B cell (primary cell): ENCODE results near the gene ANTXR1. TPM values are rescaled to one million over a fixed set of nuclear protein-coding genes. Genes with fewer than 3 reads are reported as not detected.

ENCODE experiments used
- ATAC-seq: fragments of 200-7000 bp; cut with Tn5 transposase; one replicate; pipeline ENCODE4 v1.10.0; 2021; ENCODE audit warnings: low read depth, mild to moderate bottlenecking, moderate number of reproducible peaks, moderate library complexity
- CTCF ChIA-PET: fragments of 350-600 bp; sonication (Branson Sonifier 250); formaldehyde crosslinking; loops from one replicate; lab custom pipeline; 2021; ENCODE audit warnings: antibody characterized with exemption, inconsistent platforms; lab: Charles Lee
- POLR2A ChIA-PET: fragments of 350-600 bp; sonication (Branson Sonifier 250); formaldehyde crosslinking; loops from one replicate; lab custom pipeline; 2021; ENCODE audit warnings: antibody characterized with exemption; lab: Charles Lee
- DNase-seq: peaks from one replicate; pipeline ENCODE4 v3.0.0; 2013
- H2AFZ ChIP-seq: 2 replicates; pipeline ENCODE4 v1.6.1; 2012; ENCODE audit warnings: mild to moderate bottlenecking, low read depth, low read length; ENCODE audit not compliant: insufficient read depth, poor library complexity, severe bottlenecking
- H3K27ac ChIP-seq, 2 donors: 1 replicate in 1 of 2; 2 replicates in 1 of 2; pipeline ENCODE4 v1.5.1; 2012 to 2013; ENCODE audit warnings: low read length in 2 of 2, mild to moderate bottlenecking in 2 of 2, moderate library complexity in 1 of 2
- H3K27me3 ChIP-seq, 4 experiments: fragments of 200-600 bp in 1 of 4; sonication (generic) in 1 of 4; replicated peaks in 1 of 4; 1 replicate in 2 of 4; 2 replicates in 2 of 4; pipeline versions ENCODE4 v1.6.1 to v1.7.0; 2013 to 2016; ENCODE audit warnings: low read length in 3 of 4, mild to moderate bottlenecking in 2 of 4, mixed read lengths in 1 of 4, moderate library complexity in 1 of 4; ENCODE audit not compliant: insufficient read depth in 4 of 4, control insufficient read depth in 3 of 4; ENCODE audit errors: control extremely low read depth in 1 of 4
- H3K36me3 ChIP-seq, 2 experiments: replicated peaks in 1 of 2; 1 replicate in 1 of 2; 2 replicates in 1 of 2; pipeline versions ENCODE4 v1.6.1 to v1.7.1; 2013; ENCODE audit warnings: low read length in 1 of 2; ENCODE audit not compliant: insufficient read depth in 2 of 2, control insufficient read depth in 1 of 2; ENCODE audit errors: control extremely low read depth in 1 of 2, extremely low read depth in 1 of 2
- H3K4me1 ChIP-seq, 2 donors: fragments of 200-600 bp in 1 of 2; sonication (generic) in 1 of 2; 1 replicate in 1 of 2; 2 replicates in 1 of 2; pipeline versions ENCODE4 v1.5.1 to v1.6.1; 2013 to 2017; ENCODE audit warnings: low read length in 2 of 2; ENCODE audit not compliant: control insufficient read depth in 2 of 2, insufficient read depth in 2 of 2
- H3K4me2 ChIP-seq: replicated peaks from 2 replicates; pipeline ENCODE3; 2012; ENCODE audit warnings: mild to moderate bottlenecking, low read depth, low read length; ENCODE audit not compliant: poor library complexity, severe bottlenecking
- H3K4me3 ChIP-seq, 5 experiments: fragments of 200-600 bp in 1 of 5; sonication (generic) in 1 of 5; 1 replicate in 3 of 5; 2 replicates in 2 of 5; pipeline versions ENCODE4 v1.5.1 to v1.7.0; 2011 to 2016; ENCODE audit warnings: low read length in 4 of 5, mild to moderate bottlenecking in 4 of 5, low read depth in 2 of 5, control low read depth in 1 of 5, moderate library complexity in 1 of 5; ENCODE audit not compliant: insufficient read depth in 1 of 5; ENCODE audit errors: control extremely low read depth in 1 of 5, extremely low read depth in 1 of 5
- H3K79me2 ChIP-seq: fragments of 200-600 bp; sonication (generic); one replicate; pipeline ENCODE4 v1.6.0; 2016; ENCODE audit warnings: low read length; ENCODE audit not compliant: control insufficient read depth, insufficient read depth
- H3K9ac ChIP-seq: fragments of 200-600 bp; sonication (generic); 2 replicates; pipeline ENCODE4 v1.6.1; 2017; ENCODE audit warnings: mild to moderate bottlenecking, low read length, moderate library complexity
- H3K9me3 ChIP-seq, 3 donors: one replicate each; pipeline versions ENCODE4 v1.6.1 to v1.7.1; 2013; ENCODE audit warnings: low read length in 2 of 3; ENCODE audit not compliant: control insufficient read depth in 2 of 3, insufficient read depth in 1 of 3; ENCODE audit errors: control extremely low read depth in 1 of 3
- H4K20me1 ChIP-seq: 2 replicates; pipeline ENCODE4 v1.6.0; 2012; ENCODE audit warnings: mild to moderate bottlenecking, low read length; ENCODE audit not compliant: insufficient read depth, control insufficient read depth, poor library complexity, severe bottlenecking
- H3K27ac Mint-ChIP-seq: one replicate; pipeline ENCODE4 v1.8.0; 2021; ENCODE audit warnings: mixed read lengths
- H3K27me3 Mint-ChIP-seq: one replicate; pipeline ENCODE4 v1.8.0; 2021; ENCODE audit warnings: mixed read lengths
- H3K4me1 Mint-ChIP-seq: one replicate; pipeline ENCODE4 v1.8.0; 2021; ENCODE audit warnings: mixed read lengths
- H3K4me3 Mint-ChIP-seq: one replicate; pipeline ENCODE4 v1.8.0; 2021; ENCODE audit warnings: mixed read lengths
- H3K9me3 Mint-ChIP-seq: one replicate; pipeline ENCODE4 v1.8.0; 2022; ENCODE audit warnings: mixed read lengths; ENCODE audit not compliant: insufficient read depth
- CTCF ChIP-seq: fragments of 200-600 bp; IDR thresholded peaks from one replicate; pipeline ENCODE4 v1.8.0; 2022; ENCODE audit warnings: antibody characterized with exemption, mild to moderate bottlenecking
- EZH2 ChIP-seq: IDR thresholded peaks from 2 replicates; pipeline ENCODE4 v1.6.1; 2012; ENCODE audit warnings: borderline replicate concordance, low read depth, mild to moderate bottlenecking, moderate library complexity, low read length; ENCODE audit not compliant: insufficient read depth, poor library complexity, severe bottlenecking
- WGBS: methylation state at CpG from one replicate; pipeline ENCODE4 v1.1.5; 2013; ENCODE audit warnings: missing lambda C conversion rate; ENCODE audit not compliant: insufficient coverage; 5-methylcytosine and 5-hydroxymethylcytosine counted together
- intact Hi-C: fragments of 100-400 bp; cut with micrococcal nuclease; formaldehyde crosslinking; loops from one replicate; pipeline ENCODE4 v1.10.0; 2022
- polyA plus RNA-seq: library from polyadenylated mRNA; depleted of rRNA; stranded (reverse); fragments of >200 nt; gene quantifications from 2 replicates; pipeline ENCODE4 v1.2.3, GENCODE V29; 2012
- total RNA-seq, 2 donors: library from RNA; stranded (reverse); fragments of 120-200 nt in 1 of 2; gene quantifications; 1 replicate in 1 of 2; 2 replicates in 1 of 2; pipeline versions ENCODE4 v1.2.3 to v1.2.4, GENCODE V29; 2013 to 2022

ANTXR1 gene
- total and polyA plus RNA-seq, 2 donors (not counting 1 experiment from before 2014, with no cell fraction given): not detected

GRCh38 chr2:69275490-69275889, 262.5 kb downstream of the ANTXR1 start:
- no peak overlapping the region for H2AFZ ChIP-seq

GRCh38 chr2:69278366-69278765, 265.4 kb downstream of the ANTXR1 start:
- H3K27me3 Mint-ChIP-seq: peaks cover 17% of the 10 kb centered on the region
- peaks cover 0 to 7% (median 5%) of the 10 kb centered on the region in 4 experiments for H3K27me3 ChIP-seq
- H3K79me2 ChIP-seq: no peaks in the 10 kb centered on the region
- ATAC-seq: no peak
- CTCF ChIA-PET: no interaction called here
- no peak overlapping the region for H2AFZ ChIP-seq
- H3K4me3 ChIP-seq: no peak overlapping the region
- no peak for TF ChIP-seq CTCF
- TF ChIP-seq EZH2: no peak
- H3K9me3 Mint-ChIP-seq: no peaks in the 10 kb centered on the region
- intact Hi-C loops: no loop called here
- POLR2A ChIA-PET: no interaction called here
- H3K4me3 Mint-ChIP-seq: no peak overlapping the region
- WGBS: no CpG with 5 or more reads among the region's 5 CpGs
- H3K27ac Mint-ChIP-seq: no peak overlapping the region
- H3K4me1 Mint-ChIP-seq: no peaks in the 10 kb centered on the region
- no peaks in the 10 kb centered on the region for H3K4me1 ChIP-seq
- no peaks in the 10 kb centered on the region for H4K20me1 ChIP-seq
- H3K27ac ChIP-seq: no peak overlapping the region
- no peak overlapping the region for H3K9ac ChIP-seq
- H3K36me3 ChIP-seq: no peaks in the 10 kb centered on the region
- H3K9me3 ChIP-seq: no peaks in the 10 kb centered on the region
- DNase-seq: no peak
- H3K4me2 ChIP-seq: no peak overlapping the region

More at GRCh38 chr2:69275490-69275889, 262.5 kb downstream of the ANTXR1 start:
- Mint-ChIP-seq H3K9me3 (no peaks in the 10 kb centered on the region), H3K27ac (no peak overlapping the region), H3K4me1 (no peaks in the 10 kb centered on the region), H3K27me3 (peaks cover 36% of the 10 kb centered on the region), H3K4me3 (no peak overlapping the region)
- peaks cover 0 to 9% (median 5%) of the 10 kb centered on the region in 4 experiments for H3K27me3 ChIP-seq
- no peaks in the 10 kb centered on the region for H3K9me3 ChIP-seq
- no peaks in the 10 kb centered on the region for H3K36me3 ChIP-seq
- ATAC-seq: no peak
- no peak overlapping the region for H3K4me3 ChIP-seq
- H3K4me1 ChIP-seq: no peaks in the 10 kb centered on the region
- H4K20me1 ChIP-seq: no peaks in the 10 kb centered on the region
- POLR2A ChIA-PET: no interaction called here
- no peak overlapping the region for H3K9ac ChIP-seq
- 100% methylated on average over 1 of the region's 1 CpG for WGBS
- H3K79me2 ChIP-seq: no peaks in the 10 kb centered on the region
- intact Hi-C loops: no loop called here
- H3K4me2 ChIP-seq: no peak overlapping the region
- no peak for DNase-seq
- no peak overlapping the region for H3K27ac ChIP-seq
- CTCF ChIA-PET: no interaction called here
- TF ChIP-seq CTCF: no peak
- TF ChIP-seq EZH2: no peak
